Kidney (tissue), 14 donors: ENCODE measurements around the gene TRIM8. TPM values are rescaled to one million over a fixed set of nuclear protein-coding genes. Genes with fewer than 3 reads are reported as not detected.

ENCODE experiments used
- DNase-seq, 5 donors: peaks; one replicate each; pipeline ENCODE4 v3.0.0-alpha.2; 2013 to 2020
- FAIRE-seq: peaks from 2 replicates; lab custom pipeline; 2012; peaks lifted over from hg19 to GRCh38; lab: Jason Lieb, UNC
- H3K27ac ChIP-seq, 2 donors: one replicate each; pipeline ENCODE4 v1.7.0; 2013; ENCODE audit warnings: low read depth in 2 of 2, low read length in 2 of 2, inconsistent platforms in 1 of 2
- H3K27me3 ChIP-seq: one replicate; pipeline ENCODE4 v1.7.1; 2013; ENCODE audit warnings: low read length, inconsistent platforms; ENCODE audit not compliant: control insufficient read depth, insufficient read depth
- H3K36me3 ChIP-seq, 3 donors: one replicate each; pipeline versions ENCODE4 v1.7.0 to v1.7.1; 2013; ENCODE audit warnings: low read length in 3 of 3, control low read depth in 1 of 3, inconsistent platforms in 1 of 3; ENCODE audit not compliant: insufficient read depth in 3 of 3, control insufficient read depth in 2 of 3
- H3K4me1 ChIP-seq, 3 donors: one replicate each; pipeline versions ENCODE4 v1.7.0 to v1.7.1; 2013; ENCODE audit warnings: low read length in 3 of 3, inconsistent platforms in 1 of 3, low read depth in 1 of 3; ENCODE audit not compliant: control insufficient read depth in 2 of 3, insufficient read depth in 2 of 3
- H3K4me3 ChIP-seq, 3 donors: one replicate each; pipeline versions ENCODE4 v1.7.0 to v1.8.1; 2013; ENCODE audit warnings: low read length in 3 of 3, control low read depth in 1 of 3, inconsistent platforms in 1 of 3
- H3K9ac ChIP-seq, 3 donors: one replicate each; pipeline versions ENCODE4 v1.7.0 to v1.7.1; 2013; ENCODE audit warnings: low read length in 3 of 3, control low read depth in 1 of 3, inconsistent platforms in 1 of 3
- H3K9me3 ChIP-seq, 3 donors: one replicate each; pipeline versions ENCODE4 v1.7.0 to v1.7.1; 2013; ENCODE audit warnings: low read length in 3 of 3, control low read depth in 1 of 3, inconsistent platforms in 1 of 3; ENCODE audit not compliant: control insufficient read depth in 2 of 3, insufficient read depth in 1 of 3
- intact Hi-C: fragments of 100-400 bp; cut with DNase I; formaldehyde crosslinking; loops from one replicate; pipeline ENCODE4 v1.11.1; 2022
- polyA plus RNA-seq: library from polyadenylated mRNA; stranded (reverse); fragments of 350-450 nt; fragmentation: Illumina TruSeq; extraction: RNeasy Lipid Tissue Mini Kit (QIAGEN cat#74804); gene quantifications from one replicate; pipeline ENCODE4 v1.2.3, GENCODE V29; 2014; ENCODE audit warnings: low read depth, low replicate concordance; ENCODE audit not compliant: insufficient read depth
- total RNA-seq: library from RNA; stranded (reverse); fragmentation: NEBNext Ultra II Directional; extraction: Animal tissue kit (Norgen Biotek cat#: 25700); gene quantifications from one replicate; pipeline ENCODE4 v1.2.1, GENCODE V29; 2021
- TF ChIP-seq, protein P1 (sequence below): IDR thresholded peaks from 3 replicates; pipeline ENCODE4 v1.5.1; 2012; ENCODE audit warnings: mild to moderate bottlenecking, moderate library complexity, borderline replicate concordance; ENCODE audit not compliant: insufficient read depth; ENCODE audit errors: extremely low read depth
- donor health status: control.
- donor health status: control.
- donor health status: control.
- donor health status: control.
- donor health status: control.
- donor health status: DM: yes; HTN: yes; CAD: no.
- donor health status: Normal renal cell carcinoma (clear cell type).

The TRIM8 gene
- total and polyA plus RNA-seq, 2 donors from 2014 or later = 160 to 198 TPM

- H3K9ac ChIP-seq = no peak overlapping the region
- no peak overlapping the region for H3K27ac ChIP-seq
- H3K4me3 ChIP-seq = no peak overlapping the region
- TF ChIP-seq, protein P1, sequence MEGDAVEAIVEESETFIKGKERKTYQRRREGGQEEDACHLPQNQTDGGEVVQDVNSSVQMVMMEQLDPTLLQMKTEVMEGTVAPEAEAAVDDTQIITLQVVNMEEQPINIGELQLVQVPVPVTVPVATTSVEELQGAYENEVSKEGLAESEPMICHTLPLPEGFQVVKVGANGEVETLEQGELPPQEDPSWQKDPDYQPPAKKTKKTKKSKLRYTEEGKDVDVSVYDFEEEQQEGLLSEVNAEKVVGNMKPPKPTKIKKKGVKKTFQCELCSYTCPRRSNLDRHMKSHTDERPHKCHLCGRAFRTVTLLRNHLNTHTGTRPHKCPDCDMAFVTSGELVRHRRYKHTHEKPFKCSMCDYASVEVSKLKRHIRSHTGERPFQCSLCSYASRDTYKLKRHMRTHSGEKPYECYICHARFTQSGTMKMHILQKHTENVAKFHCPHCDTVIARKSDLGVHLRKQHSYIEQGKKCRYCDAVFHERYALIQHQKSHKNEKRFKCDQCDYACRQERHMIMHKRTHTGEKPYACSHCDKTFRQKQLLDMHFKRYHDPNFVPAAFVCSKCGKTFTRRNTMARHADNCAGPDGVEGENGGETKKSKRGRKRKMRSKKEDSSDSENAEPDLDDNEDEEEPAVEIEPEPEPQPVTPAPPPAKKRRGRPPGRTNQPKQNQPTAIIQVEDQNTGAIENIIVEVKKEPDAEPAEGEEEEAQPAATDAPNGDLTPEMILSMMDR = no peak
- DNase-seq (no peak), FAIRE-seq (no peak)
- no peaks in the 10 kb centered on the region for H3K27me3 ChIP-seq
- no peaks in the 10 kb centered on the region for H3K36me3 ChIP-seq
- intact Hi-C loops = no loop called here
- H3K9me3 ChIP-seq = no peaks in the 10 kb centered on the region
- peaks cover 0 to 2% (median 0%) of the 10 kb centered on the region in 3 donors for H3K4me1 ChIP-seq
Observed at GRCh38 chr10:102704915-102705314, 60.6 kb downstream of the TRIM8 start.

DNA sequence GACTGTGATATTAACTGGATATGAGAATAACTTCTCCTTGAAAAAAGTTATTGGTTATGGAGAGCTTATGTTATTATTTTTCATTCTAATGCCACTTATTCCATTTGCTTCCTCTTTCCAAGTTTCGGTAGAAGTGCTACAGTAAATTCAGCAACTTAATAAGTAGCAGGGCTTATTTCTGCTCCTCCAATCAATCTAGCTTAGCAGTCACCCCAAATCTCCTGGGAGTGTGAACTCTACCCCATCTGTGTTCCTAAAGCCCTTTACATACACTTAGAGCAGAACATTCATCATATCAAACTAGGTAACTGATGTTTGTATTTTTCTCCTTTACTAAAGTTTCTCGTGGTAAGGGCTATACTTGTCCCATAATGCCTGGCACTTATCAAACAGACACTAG lies 61.3 kb downstream of the TRIM8 start:
- no peak for DNase-seq
- FAIRE-seq = no peak
- Histone ChIP-seq H3K27ac (no peak overlapping the region), H3K27me3 (no peaks in the 10 kb centered on the region), H3K4me3 (no peak overlapping the region), H3K4me1 (peaks cover 0 to 2% (median 0%) of the 10 kb centered on the region in 3 donors), H3K9ac (no peak overlapping the region), H3K36me3 (no peaks in the 10 kb centered on the region), H3K9me3 (no peaks in the 10 kb centered on the region)
- TF ChIP-seq, protein P1 = no peak
- intact Hi-C loops = no loop called here

Other genes starting within 250 kb of the TRIM8 start
- 62.7 TPM for gene NFKB2, start 248.8 kb upstream of the TRIM8 start, total RNA-seq
- 14.0 TPM for gene NFKB2, start 248.8 kb upstream of the TRIM8 start, polyA plus RNA-seq
- 2.2 TPM for gene PSD, start 225.7 kb upstream of the TRIM8 start, total RNA-seq
- 1.2 TPM for gene PSD, start 225.7 kb upstream of the TRIM8 start, polyA plus RNA-seq
- 17.9 TPM for gene FBXL15, start 223.6 kb upstream of the TRIM8 start, total RNA-seq
- gene FBXL15, start 223.6 kb upstream of the TRIM8 start, polyA plus RNA-seq = 28.0 TPM
- gene CUEDC2, start 211.9 kb upstream of the TRIM8 start, total RNA-seq = 50.9 TPM
- 117 TPM for gene CUEDC2, start 211.9 kb upstream of the TRIM8 start, polyA plus RNA-seq
- gene C10orf95, start 192.9 kb upstream of the TRIM8 start, total RNA-seq = 2.7 TPM
- gene C10orf95, start 192.9 kb upstream of the TRIM8 start, polyA plus RNA-seq = 0.62 TPM
- gene ACTR1A, start 141.8 kb upstream of the TRIM8 start, total RNA-seq = 74.2 TPM
- gene ACTR1A, start 141.8 kb upstream of the TRIM8 start, polyA plus RNA-seq = 74.7 TPM
- gene SUFU, start 140.5 kb upstream of the TRIM8 start, total RNA-seq = 18.9 TPM
- 6.5 TPM for gene SUFU, start 140.5 kb upstream of the TRIM8 start, polyA plus RNA-seq
- 16.3 TPM for gene ARL3, start 69.9 kb downstream of the TRIM8 start, total RNA-seq
- gene ARL3, start 69.9 kb downstream of the TRIM8 start, polyA plus RNA-seq = 28.8 TPM
- gene SFXN2, start 70.2 kb downstream of the TRIM8 start, total RNA-seq = 17.3 TPM
- gene SFXN2, start 70.2 kb downstream of the TRIM8 start, polyA plus RNA-seq = 72.1 TPM
- 55.7 TPM for gene WBP1L, start 99.5 kb downstream of the TRIM8 start, total RNA-seq
- 27.8 TPM for gene WBP1L, start 99.5 kb downstream of the TRIM8 start, polyA plus RNA-seq
- 3.3 TPM for gene CYP17A1, start 192.9 kb downstream of the TRIM8 start, total RNA-seq
- 11.6 TPM for gene CYP17A1, start 192.9 kb downstream of the TRIM8 start, polyA plus RNA-seq
- gene BORCS7, start 209.8 kb downstream of the TRIM8 start, total RNA-seq = 24.6 TPM
- 34.8 TPM for gene BORCS7, start 209.8 kb downstream of the TRIM8 start, polyA plus RNA-seq
- 2.0 TPM for gene AS3MT, start 225.0 kb downstream of the TRIM8 start, total RNA-seq
- 36.7 TPM for gene AS3MT, start 225.0 kb downstream of the TRIM8 start, polyA plus RNA-seq